AG09319 (cell line): Measurements from ENCODE around the gene RPP14.

Experiments used
- DNase-seq: peaks from one replicate; pipeline ENCODE4 v3.0.0-alpha.2; 2010; ENCODE audit warnings: low read depth; ENCODE audit errors: extremely low read depth
- TF ChIP-seq, protein P1 (sequence below): IDR thresholded peaks from 2 replicates; pipeline ENCODE4 v1.5.1; 2011; ENCODE audit warnings: low read depth, mild to moderate bottlenecking, inconsistent platforms, low read length, moderate library complexity

RPP14 gene

DNA sequence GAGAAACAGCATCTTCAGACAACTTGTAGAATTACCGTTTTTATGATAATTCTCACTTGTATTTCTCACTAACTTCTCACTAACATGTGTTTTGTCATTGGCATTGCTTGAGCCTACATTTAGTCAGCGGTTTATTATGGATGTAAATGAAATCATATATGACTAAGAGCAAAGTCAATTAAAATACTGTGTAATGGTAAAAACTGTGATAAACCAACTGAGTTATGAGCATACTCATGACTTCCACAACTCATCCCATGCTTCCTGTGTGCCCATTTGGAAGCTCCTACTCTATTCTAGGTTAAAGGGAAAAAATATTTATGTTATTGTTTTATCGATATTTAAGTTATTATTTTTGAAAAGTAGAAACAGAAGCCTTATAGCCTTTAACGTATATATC lies 39.4 kb downstream of the RPP14 start:
- DNase-seq, result no peak
- TF ChIP-seq, protein P1, sequence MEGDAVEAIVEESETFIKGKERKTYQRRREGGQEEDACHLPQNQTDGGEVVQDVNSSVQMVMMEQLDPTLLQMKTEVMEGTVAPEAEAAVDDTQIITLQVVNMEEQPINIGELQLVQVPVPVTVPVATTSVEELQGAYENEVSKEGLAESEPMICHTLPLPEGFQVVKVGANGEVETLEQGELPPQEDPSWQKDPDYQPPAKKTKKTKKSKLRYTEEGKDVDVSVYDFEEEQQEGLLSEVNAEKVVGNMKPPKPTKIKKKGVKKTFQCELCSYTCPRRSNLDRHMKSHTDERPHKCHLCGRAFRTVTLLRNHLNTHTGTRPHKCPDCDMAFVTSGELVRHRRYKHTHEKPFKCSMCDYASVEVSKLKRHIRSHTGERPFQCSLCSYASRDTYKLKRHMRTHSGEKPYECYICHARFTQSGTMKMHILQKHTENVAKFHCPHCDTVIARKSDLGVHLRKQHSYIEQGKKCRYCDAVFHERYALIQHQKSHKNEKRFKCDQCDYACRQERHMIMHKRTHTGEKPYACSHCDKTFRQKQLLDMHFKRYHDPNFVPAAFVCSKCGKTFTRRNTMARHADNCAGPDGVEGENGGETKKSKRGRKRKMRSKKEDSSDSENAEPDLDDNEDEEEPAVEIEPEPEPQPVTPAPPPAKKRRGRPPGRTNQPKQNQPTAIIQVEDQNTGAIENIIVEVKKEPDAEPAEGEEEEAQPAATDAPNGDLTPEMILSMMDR, result no peak

DNA sequence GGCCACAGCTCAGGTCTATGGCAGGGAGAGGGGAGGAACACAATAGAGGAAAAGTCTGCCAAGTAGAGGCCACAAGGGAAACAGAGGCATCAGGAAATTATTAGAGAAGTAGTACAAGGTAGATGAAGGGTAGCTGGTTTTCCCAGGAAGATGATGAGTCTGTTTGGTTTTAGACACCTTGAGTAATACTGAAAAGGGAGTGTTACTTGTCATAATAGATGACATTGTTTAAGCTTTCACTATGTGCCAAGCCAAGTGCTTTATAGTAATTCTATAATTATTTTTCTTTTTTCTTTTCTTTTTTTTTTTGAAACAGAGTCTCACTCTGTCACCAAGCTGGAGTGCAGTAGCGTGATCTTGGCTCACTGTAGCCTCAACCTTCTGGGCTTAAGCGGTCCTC lies 40.3 kb downstream of the RPP14 start:
- TF ChIP-seq, protein P1, result no peak
- no peak for DNase-seq

DNA sequence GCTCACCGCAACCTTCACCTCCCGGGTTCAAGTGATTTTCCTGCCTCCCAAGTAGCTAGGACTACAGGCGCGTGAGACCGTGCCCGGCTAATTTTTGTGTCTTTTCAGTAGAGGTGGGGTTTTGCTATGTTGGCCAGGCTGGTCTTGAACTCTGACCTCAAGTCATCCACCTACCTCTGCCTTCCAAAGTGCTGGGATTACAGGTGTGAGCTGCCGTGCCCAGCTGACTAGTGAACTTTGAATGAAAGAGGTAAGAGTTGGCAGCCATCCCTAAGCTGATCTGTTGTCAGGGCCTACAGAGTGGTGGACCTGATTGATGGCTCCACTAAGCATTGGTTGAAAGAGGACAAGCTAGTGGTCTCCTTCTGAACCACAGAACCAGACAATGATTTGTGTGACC lies 41.9 kb downstream of the RPP14 start:
- TF ChIP-seq, protein P1, result no peak
- DNase-seq, result no peak

DNA sequence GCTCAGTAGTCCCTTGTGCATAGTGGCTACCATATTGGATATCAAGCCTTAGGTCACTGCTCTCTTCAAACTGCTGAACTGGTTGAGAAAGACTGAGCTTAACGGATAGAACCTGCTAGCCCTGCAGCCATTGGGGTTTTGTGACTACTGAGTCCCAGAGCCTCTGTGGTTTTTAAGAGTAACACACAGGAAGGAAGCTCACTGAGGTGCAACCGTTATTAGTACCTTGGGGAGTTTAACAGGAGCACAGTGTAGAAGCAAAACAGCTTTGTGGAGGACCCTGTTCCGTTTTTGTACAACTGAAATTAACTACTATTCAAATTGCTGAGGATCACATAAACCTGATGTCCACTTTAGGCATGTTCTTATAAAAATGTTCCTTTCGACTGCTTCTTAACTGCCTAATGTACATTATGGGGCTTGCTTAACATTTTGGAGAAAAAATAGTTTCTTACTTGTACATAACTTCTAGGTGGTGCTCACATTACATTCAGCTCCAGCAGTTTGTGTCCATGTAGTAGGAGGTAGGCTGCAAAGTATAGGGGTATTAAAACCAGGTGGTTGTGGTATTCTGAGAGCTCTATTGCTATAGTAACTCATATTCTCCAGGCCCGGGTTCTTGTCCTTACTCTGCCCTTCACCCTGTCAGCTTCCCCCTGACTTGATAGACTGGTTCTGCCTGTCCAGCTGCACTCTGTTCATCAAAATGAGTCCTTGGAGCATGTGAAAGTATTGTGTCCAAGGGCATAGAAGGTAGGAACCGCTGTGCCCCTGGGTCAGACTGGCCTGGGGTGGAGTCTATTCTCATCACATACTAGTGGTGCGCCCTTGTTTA lies 44.0 kb downstream of the RPP14 start:
- TF ChIP-seq, protein P1, result no peak

DNA sequence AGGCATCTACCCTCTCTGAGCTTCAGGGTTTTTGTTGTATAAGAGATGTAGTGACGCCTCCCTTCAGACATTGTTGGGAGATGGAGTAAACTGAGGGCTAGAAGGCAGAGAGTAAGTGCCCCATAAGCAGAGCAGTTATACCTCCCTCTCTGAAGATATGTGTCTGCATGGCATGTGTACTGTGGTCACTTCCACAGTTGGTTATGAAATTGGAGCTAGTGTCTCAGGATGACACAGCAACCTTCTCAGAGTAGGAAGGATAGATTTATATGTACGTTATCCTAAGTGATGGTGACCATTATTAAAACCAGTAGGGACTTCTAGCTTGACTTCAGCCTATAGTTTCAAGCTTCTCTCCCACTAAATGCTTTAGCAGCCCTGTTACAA lies 44.6 kb downstream of the RPP14 start:
- TF ChIP-seq, protein P1, result no peak
- no peak for DNase-seq

More for the DNA sequence above, 44.0 kb downstream of the RPP14 start:
- no peak for DNase-seq

DNA sequence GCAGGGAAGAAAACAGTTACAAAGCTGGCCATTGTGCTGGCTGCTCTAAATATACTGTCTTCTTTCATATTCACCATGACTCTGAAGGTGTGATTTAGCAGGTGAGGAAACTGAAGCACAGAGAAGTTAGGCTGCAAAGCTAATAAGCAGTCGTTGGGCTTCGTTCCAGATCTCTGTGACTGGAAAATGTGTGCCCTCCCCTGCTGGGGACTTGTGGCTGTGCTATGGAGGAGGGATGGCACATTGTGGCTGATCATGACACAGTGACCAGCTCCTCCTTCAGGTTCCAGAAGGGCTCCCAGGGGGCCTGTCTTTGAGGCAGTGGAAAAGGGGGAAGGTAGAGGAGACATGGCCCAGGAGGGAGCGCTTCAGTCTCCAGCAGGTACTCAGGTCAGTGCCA lies 45.9 kb downstream of the RPP14 start:
- no peak for DNase-seq
- TF ChIP-seq, protein P1, result no peak

DNA sequence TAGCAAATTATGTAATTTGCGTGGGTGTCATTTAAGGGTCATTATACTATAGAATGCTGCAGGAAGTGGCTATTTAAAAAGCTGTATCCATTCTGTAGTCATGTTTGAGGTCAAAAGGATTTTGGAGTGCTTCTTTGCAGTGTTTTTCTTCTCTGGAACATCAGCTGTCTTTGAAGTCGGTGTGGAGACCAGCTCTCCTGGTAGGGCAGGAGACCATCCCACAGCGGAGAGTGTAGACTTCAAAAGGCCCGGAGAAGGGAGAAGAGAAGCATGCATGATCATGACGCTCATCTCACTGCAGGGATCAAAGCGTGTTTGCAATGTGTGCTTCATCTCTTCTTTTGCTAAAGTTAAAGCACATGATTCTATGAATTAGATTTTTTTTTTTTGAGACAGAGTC lies 46.6 kb downstream of the RPP14 start:
- TF ChIP-seq, protein P1, result no peak
- DNase-seq, result no peak
